ENCODE results near the gene TPD52L3.

TPD52L3 gene

DNA sequence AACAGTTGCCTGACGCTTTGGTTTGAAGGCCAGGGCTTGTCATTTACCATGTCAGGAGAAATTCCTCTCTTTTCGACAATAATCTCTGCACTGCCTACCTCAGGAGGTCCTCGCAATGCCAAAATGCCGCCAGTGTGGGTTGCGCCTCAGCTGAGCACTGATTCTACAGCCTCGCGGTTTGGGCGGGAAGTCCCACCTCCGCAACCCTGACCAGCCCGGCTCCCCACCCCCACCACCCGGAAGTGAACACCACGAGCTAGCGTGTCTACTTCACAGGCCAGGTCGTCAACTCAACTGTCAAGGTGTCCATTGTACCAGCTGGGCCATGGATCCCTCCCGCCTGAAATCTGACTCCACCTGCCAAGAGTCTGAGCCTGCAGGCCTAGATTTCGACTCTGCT, at the start of gene TPD52L3:
Gene TPD52L3 (plus strand): TSS at position 273 of the 400 bp plus-strand sequence. CDS start 221 bp downstream, outside the sequence.
- no peak for DNase-seq

DNA sequence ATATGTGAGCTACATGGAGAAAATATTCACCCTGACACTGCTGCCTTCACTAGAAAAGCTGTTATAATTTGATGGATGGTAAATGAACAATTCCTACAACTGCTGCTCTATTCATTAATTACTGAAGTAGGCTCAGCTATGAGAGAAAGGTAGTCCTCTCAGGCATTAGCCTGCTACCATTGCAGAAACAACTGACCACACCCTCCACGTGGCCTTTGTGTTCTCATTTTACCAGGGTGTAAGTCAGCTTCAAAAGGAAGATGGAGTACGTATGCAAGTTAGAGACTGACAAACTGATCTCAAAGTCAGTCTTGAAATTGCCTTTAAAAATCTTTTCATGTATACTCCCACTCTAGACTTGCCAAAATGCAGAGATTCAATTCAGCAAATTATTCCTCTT, 26.3 kb upstream of the TPD52L3 start:
- no peak for DNase-seq

DNA sequence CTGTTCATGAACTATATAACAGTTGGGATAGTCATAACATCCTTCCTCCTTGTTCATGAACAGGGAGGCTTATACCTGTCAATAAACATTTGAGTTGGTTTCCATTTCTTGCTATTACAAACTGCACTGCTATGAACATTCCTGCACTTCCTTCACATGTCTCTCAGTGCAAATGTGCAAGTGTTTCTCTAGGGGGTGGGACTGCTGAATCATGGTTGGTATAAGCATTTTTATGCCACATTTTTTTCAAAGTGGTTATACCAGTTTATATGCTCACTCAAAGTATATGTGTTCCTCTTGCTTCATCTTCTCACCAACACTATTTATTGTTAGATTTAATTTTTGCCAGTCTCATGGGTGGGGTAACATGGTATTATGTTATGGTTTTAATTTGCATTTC, 25.8 kb upstream of the TPD52L3 start:
- no peak for DNase-seq

DNA sequence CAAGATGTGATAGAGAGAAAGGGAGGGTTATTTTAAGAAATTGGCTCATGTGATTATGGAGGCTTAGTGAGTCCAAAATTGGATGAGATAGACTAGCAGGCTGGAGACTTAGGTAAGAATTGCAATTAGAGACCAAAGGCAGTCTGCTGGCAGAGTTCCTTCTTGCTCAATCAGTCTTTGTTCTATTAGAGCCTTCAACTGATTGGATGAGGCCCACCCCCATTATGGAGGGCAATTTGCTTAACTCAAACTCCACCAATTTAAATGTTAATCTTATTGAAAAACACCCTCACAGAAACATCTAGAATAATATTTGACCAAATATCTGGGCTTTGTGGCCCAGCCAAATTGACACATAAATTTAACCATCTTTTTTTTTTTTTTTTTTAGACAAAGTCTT, 23.9 kb upstream of the TPD52L3 start:
- no peak for DNase-seq

DNA sequence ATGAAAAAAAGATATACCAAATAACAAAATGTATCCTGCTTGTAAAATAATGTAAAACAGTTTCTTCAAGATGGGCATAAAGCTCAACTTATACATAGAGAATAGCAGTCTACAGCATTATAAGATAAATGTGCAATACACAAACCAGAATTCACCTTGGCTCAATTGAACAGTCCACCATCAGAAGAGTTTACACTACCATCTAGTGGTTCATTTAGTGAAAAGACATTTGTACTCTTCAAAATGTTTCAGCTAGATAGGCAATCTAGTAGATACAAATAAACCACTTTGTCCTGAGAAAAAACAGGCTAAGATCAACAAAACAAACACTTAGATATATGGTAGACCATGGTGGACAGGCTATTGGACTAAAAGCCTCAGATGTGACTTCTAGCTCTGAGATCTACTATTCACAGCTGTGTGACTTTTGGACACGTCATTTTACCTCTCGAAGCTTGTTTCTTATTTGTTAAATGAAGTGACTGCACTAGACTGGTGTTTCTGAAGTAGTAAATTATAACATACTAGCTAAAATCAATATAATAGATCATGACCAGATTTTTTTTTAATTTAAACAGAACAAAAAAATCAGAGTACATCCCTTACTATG, 22.1 kb upstream of the TPD52L3 start:
- DNase-seq, result no peak

DNA sequence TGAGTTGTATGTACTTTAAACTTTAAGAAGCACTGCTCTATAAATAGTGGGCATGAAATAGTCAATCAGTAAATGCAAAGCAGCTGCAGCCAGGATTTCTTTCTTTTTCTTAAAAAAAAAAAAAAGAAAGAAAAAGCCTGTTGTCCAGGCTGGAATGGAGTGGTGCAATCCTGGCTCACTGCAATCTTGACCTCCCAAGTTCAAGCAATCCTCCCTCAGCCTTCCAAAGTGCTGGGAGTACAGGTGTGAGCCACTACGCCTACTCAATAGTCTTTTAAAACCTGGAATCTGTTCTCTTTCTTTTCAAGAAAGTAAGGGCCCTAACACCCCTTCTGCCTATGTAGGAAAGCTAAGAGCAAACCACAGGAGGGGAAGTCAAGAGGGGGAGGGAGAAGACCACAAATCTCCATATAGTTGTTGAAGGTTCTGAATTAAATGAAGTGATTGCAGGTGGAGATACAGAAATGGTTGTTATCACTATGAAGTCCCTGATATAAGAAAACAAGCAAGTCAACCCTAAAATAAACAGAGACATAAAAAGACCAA, 20.6 kb upstream of the TPD52L3 start:
- DNase-seq, result no peak

DNA sequence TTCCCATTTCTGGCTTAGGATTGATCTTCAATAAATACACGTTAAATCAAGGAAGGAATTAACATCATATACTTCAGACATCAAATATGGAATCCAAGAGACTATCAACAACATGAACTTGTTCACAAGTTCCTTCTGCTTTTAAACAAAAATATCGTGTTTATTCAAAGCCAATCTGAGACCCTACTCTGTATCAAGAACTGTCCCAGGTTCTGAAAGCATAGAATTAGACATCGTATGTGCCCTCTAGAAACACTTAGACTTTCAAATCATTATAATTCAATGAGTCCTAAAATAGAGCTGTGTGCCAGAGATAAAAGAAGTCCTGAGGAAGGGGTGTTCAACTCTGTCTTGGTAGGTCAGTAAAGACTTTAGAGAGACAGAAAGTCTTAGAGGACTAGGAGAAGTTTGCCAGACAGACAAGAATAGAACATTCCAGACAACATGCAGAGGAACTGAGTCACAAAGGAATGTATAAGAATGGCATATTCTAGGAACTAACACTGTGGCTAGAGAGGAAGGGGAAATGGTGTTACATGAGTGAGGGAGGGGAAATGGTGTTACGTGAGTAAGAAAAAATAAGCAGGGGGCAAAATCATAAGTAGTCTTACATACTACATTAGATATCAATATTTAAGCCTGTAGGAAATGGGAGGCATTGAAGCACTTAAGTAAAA, 2.9 kb downstream of the TPD52L3 start:
- no peak for DNase-seq

DNA sequence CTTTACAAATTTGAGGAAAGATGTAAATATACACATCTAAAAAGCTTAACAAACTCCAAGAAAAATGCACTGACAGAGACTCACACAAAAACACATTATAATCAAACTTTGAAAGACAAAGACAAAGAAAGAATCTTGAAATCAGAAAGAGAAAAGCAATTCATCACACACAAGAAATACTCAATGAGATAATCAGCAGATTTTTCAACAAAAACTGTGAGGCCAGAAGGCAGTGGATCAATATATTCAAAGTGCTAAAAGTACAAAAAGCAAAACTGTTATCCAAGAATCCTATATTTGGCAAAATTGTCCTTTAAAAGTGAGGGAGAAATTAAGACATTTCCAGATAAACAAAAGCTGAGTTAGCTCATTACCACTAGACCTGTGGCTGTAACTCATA, 6.1 kb downstream of the TPD52L3 start:
- DNase-seq, result no peak

DNA sequence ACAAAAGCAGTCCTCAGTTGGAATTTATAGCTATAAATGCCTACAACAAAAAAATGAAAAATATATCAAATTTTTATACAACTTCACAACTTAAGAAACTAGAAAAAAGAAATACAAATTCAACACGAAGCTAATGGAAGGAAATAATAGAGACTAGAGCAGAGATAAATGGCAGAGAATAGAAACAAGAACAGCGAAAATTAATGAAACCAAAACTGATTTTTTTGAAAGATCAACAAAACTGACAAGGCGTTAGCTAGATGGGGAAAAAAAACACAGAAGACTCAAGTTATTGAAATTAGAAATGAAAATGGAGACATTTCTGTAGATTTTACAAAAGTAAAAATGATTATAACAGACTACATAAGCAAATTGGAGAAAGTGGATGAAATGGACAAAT, 20.6 kb downstream of the TPD52L3 start:
- no peak for DNase-seq

DNA sequence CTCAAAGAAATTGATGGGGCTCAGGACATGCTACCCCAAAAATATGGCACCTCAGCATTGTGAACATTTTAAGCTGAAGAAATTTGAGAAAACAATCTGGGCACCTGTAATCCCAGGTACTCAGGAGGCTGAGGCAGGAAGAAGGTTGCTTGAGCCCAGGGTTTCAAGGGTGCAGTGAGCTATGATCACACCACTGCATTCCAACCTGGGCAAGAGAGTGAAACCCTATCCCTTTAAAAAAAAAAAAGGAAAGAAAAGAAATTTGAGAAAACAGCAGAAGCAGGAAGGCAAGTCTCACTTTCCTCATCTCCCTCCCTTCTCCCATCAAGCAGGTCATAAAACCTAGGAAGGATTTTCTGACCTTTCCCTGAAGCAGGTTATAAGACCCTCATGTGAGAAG, 23.6 kb downstream of the TPD52L3 start:
- no peak for DNase-seq

DNA sequence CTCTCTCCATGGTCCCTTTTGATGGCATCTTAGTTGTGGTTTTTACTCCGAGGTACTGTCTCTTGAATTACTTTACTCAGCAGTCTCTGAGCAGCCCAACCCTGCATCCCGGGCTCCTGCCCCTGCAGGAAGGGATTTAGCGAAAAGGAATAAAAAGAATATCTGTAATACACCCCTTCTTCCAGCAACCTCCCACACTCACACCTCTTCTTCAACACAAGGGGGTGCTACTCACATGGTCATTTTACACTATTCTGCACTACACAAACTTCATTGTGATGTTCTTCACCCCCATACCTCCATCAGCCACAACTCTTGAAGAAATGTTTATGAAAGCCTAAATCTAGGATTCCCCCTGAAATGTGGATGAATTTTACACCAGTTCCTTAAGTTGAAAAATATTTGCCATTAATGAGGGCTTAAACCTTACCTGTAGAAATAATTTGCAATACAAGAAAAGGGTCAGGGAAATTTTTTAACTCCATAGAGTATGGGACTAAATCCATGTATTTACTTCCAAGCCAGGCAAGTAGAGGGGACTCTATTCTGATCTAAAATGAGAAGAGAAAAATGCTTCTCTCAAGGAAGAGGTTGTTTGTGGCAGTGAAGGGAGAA, 26.0 kb downstream of the TPD52L3 start:
- DNase-seq, result peak; percentile 19

DNA sequence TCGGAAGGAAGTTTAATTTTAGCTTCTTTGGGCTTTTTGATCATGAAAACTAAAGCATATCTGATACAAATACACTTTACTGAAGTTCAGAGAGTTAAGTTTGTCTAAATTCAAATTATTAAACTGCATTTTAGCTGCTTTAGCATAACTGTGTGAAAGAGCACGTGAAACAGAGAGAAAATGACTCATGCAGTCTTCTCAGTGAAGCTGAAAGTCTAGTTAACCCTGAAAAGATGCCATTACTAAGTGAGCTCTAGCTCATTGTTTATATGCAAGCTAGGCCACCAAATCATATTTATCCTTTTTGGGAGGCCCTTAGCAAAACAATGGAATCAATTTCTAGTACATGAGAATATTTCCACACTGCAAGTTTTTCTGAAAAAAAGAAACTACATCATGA, 27.6 kb downstream of the TPD52L3 start:
- no peak for DNase-seq

DNA sequence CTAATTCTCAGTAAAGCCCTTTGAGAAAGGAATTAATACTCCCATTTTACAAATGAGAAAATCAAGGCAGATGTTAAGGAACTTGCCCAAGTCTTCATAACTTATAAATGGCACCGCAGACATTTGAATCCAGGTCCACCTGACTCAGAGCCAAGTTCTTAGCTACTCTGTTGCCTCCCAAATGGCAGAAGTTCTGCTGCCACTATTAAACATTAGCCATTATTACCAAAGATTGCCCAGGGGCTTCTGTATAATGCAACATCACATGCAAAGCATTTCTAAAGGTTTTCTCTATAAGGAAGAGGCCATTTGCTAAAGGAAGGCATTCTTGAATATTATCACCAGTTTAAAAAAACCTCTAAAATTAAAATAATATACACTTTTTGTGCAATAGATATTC, 28.3 kb downstream of the TPD52L3 start:
- no peak for DNase-seq

DNA sequence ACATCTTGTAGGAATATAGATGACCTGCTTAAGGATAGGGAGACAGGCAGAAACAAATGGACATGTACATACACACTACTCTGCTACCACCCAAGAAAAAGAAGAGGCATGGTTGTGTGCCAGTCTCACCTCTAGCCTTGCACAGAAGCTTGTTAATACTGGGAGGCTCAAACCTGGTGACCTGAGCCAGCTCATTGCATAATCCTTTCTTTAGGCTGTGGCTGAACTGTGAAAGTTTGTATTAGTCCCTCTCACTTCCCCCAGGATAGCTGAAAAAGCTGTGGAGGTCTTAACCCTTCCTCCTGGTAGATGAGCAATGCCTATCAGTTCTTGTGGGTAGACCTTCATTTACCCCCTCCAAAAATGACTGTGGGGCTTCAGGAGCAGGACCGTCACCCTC, 28.7 kb downstream of the TPD52L3 start:
- no peak for DNase-seq

DNA sequence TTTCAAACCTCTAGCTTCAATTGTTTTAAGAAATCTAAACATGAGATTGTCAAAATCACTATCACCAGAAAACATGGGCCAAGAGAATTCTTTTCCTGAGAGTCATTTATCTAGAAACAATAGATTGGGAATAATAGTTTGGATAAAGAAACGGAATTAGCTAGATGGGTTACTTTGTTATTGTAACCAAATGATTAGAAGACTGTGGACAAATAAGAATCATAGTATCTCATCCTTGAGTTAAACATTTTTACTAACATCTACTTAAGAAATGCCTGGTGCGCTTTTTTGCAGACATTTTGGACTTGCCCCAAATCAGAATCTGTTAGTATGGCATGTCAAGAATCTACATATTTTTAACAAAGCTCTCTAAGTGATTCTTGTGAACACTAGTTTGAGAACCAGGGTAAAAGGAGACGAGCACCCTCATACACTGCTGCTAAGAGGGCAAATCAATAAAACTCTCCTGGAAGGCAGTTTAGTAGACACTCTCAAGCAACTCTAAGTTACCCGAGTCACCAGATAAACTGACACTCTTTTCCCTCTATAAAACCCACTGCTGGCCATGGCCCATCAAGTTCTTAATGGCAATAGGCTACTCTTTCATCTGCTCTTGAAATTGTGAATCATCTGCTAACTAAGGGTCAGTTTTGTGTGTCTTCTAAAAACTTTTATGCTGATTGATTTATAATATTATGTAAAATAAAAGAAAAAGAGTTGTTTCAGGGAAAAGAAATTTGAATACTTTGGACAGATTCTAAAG, 39.1 kb downstream of the TPD52L3 start:
- no peak for DNase-seq

DNA sequence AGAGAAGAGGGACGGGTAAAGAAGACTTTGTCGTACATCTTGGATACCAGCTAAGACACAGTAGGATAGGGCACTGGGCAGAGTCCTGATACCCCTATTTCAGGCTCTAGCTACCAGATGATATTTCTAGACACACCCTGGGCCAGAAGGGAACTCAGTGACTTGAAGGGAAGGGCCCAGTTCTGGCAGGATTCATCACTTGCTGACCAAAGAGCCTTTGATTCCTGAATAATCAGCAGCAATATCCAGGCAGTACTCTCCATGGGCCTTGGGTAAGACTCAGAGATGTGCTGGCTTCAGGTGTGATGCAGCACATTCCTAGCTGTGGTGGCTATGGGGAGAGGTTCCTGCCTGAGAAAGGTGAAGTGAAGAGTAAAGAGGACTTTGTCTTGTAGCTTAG, 40.7 kb downstream of the TPD52L3 start:
- DNase-seq, result no peak

All from femur (tissue), 1 donor.